HG03064 (cell line): ENCODE data around the gene MYL6B.
"Not testable (repeated sequence)": the region's sequence is repeated elsewhere in the genome, so short reads cannot be mapped to it uniquely, and the experiment has no call there.

Experiments used
- ATAC-seq: cut with Tn5 transposase; IDR thresholded peaks from one replicate; pipeline ENCODE4 v1.9.1; 2021; ENCODE audit warnings: low read depth; ENCODE audit not compliant: unreplicated experiment

MYL6B gene

DNA sequence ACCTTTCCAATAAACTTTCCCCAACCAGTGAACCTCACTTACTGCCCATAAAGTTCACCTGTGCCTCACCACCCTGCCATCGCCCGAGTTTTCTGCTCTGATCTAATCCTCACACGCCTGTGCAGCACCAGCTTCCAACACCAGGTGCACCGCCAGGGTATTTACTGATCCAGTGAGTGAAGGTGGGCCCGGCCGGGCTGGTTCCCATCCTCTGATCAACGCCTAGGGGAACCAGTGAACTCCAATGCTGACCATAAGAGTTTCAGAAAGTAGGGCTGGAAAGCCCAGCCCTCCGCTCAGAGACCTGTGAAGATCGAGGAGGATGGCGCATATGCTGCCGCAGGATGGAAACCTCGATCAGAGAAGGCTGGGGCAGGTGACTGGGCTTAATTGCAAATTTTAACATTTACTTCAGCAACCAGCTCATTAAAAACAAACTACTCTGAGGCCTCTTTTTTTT is 685 bp upstream of the MYL6B start:
- ATAC-seq = peak; percentile 21

DNA sequence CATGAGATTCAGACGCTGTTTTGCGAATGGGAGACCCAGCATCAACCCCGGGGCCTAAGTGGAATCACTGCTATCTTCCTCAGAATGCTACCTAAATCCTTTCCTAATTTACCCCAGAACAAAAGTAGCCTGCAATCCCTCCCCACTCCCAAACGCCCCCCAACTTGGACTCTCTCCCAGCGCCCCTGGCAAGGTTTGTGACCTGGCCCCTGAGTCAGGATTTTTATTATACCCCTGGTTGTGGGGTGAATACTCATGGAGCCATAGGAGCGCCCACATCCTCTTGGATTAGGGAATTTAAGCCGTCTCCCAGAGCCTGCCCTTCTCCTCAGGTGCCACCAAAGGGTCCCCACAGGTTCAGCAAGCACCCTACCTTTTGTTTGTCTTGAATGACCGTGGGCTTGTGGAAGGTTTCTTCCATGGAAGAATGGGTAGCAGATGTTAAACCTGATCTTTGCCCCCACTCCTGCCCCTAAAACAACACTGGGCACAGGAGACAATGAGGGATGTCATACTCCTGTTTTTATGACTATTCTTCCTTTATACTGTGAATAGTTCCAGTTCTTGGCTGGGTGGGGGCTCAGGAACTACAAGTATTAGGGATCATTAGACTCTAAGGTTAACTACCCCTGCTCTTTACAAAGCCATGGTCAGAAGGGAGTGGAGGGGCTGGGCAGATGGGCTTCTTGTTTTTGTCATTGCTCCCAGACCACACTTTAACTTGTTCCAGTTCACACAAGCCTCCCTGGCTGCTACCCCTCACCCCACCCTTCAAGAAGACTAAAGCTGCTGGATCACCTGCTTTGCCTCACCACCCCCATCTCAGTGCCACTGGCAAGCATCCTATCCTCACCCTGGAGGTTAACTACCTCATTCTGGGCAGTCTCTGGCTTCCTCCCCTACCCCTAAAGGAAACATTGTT is 630 bp downstream of the MYL6B start:
- ATAC-seq = no peak

DNA sequence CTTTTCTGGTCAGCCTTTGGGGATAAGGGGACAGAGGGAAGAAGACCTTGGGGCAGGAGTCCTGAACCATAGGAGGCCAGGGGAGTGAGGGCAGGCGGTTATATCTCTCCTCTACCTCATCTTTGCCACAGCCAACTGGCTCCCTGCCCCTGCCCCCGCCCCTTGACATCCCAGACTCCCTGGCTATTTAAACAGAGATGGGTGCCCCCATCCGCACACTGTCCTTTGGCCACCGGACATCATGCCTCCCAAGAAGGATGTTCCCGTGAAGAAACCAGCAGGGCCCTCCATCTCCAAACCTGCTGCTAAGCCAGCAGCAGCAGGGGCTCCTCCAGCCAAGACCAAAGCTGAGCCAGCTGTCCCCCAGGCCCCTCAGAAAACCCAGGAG is 1.3 kb downstream of the MYL6B start:
- no peak for ATAC-seq

DNA sequence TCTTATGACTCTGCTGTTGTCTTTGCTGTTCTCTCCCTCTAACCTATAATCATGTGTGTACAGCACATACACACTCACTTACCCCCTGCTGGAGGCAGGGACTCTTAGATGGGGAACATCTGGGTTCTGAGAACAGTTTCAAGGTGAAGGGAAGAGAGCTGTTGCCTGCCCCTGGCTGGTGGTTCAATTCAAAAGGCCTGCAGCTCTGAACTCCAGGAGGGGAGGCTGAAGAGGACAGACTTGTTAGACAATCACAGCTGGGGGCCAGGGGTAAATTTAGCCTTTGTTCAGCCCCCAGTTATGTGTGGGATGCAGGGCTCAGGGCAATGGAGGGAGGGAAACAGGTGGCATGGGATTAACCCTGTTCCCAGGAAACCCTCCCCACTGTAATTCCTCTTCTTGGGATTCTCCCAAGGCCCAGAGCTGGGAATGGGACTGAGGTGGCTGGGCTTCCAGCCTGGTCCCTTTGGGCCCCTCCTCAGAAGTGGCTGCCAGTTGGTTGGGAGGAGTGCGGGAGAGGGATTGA is 1.9 kb downstream of the MYL6B start:
- no peak for ATAC-seq

DNA sequence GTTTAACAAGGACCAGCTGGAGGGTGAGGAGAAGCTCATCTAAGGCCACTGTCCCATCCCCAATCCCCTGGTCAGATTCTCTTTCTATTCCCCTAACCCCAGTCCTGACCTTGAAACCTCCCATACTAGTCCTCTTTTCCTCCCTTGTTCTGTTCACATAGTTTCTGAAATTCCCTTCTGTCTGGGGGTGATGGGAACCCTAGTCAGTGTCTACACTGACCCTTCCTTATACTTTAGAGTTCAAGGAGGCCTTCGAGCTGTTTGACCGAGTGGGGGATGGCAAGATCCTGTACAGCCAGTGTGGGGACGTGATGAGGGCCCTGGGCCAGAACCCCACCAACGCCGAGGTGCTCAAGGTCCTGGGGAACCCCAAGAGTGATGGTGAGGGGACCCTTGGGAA is 2.4 kb downstream of the MYL6B start:
- ATAC-seq = no peak

DNA sequence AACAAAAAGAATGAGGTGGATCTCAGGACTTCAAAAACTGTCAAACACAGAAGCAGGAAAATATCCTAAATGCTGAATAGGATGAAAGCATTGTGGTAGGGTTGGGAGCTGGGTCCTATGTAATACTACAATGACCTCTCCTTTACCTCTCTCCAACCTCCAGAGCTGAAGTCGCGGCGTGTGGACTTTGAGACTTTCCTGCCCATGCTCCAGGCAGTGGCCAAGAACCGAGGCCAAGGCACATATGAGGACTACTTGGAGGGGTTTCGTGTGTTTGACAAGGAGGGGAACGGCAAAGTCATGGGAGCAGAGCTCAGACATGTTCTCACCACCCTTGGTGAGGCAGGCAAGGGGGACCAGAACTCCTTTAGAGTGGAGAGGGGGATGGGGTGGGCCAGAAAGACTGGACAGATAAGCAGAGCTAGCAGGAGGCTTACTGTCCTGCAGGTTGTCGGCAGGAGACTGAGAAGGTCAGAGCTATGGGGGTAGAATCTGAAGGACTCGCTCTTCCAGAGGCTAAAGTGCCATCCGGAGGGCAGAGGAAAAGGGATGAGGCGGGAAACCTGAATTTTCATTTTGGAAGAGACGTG is 3.0 kb downstream of the MYL6B start:
- ATAC-seq = no peak

DNA sequence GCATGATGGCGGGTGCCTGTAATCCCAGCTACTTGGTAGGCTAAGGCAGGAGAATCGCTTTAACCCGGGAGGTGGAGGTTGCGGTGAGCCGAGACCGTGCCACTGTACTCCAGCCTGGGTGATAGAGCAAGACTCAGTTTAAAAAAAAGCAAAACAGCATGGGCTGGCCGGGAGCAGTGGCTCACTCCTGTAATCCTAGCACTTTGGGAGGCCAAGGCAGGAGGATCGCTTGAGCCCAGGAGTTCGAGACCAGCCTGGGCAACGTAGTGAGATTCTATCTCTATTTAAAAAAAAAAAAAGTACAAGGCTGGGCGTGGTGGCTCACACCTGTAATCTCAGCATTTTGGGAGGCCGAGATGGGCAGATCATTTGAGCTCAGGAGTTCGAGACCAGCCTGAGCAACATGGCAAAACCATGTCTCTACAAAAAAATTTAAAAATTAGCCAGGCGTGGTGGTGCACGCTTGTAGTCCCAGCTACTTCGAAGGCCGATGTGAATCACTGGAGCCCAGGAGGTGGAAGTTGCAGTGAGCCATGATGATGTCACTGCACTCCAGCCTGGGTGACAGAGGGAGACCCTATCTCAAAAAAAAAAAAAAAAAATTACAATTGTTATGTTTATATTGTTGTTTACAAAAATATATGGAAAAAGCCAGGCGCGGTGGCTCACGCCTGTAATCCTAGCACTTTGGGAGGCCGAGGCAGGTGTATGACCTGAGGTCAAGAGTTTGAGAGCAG is 4.2 kb downstream of the MYL6B start:
- ATAC-seq = not testable (repeated sequence)

DNA sequence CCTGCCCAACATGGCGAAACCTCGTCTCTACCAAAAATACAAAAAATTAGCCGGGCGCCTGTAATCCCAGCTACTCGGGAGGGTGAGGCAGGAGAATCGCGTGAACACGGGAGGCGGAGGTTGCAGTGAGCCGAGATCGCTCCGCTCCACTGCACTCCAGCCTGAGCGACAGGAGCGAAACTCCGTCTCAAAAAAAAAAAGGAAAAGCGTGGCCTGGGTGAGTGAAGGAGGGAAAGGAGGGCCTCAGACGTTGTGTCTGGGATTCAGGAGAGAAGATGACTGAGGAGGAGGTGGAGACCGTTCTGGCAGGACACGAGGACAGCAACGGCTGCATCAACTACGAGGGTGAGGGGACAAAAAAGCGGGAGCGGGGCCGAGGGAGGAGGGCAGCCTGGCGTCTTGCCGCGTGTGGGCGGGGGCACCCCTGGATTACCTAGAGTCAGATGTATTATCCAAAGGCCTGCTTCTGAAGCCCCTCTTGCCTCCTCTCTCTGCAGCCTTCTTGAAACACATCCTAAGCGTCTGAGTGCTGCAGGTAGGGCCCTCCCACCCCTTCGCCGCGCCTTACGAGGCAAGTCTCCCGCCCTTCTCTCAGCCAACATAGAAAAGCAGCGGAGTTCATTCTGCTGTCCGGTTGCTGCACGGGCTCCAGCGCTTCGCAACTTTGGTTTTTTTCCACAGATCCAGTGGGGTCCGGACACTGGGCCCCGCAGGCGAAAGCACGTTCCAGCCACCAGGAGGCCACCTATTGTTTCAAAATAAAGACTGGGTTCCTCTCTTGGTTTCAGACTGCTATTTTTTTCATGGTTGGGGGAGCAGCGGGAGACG is 5.0 kb downstream of the MYL6B start:
- no peak for ATAC-seq

DNA sequence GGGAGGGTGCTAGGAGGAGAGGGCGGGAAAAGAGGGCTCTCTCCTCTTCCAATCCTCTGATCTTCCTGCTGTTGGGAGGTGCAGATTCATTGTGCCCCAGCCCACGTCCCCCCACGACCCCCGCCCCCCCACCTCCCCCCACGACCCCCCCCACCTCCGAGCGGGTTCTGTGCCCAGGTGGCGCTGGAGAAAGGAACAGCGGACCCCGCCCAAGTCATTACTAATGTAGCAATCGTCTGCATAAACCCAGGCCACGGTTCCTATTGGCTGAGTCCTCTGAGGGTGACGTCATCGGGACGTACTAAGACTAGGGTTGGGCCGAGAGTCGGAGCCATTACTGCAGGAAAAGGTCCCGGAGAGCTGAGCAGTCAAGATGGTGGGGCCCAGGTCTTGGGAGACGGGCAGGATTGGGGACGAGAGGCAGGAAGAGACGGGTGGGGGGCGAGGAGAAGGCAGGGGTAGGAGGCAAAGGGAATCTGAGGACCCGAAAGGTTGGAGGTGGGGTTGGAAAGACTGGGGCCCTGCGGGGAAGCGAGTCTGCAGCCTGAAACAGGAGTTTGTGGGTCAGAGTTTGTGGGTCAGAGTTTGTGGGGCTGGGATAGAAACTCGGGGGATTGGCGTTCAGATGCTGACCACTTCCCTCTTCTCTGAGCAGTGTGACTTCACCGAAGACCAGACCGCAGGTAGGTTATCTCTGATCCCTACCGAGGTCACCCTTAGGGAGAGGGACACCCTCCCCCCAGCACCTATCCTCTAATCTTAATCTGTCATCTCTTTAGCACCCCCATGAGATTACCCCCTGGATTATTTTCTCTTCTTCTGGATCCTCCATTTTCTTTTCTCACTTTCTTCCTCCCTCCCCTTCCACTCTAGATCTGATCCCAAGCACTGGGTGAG is 5.9 kb downstream of the MYL6B start, which contains the start of gene MYL6:
MYL6 (plus strand) TSS at position 331 of the 897 bp plus-strand sequence; CDS start at position 374, 43 bp downstream.
- ATAC-seq = peak; percentile 70

DNA sequence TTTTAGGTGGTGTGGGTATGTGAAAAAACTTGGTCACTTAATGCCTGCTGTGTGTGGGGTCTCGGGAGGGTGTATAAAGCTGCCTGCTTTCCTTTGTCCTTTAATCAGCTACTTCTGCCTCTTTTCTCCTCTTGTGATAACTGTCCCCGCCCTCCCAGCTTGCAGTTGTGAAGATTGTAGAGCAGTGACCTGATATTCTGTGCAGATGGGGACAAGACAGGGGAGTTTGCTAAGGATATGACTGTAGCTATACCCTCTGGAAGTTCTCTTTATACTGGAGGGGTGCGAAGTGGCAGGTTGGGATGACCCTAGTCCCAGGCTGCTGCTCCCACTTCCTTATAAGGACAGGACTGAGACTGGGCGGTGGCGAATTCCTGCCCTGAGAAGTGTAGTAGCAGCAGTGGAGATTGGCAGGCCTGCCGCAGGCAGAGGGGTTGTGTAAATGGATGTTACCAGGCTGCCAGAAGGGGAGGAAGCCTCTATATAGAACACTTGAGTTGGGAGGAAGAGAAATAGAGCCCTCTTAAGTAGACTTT is 6.6 kb downstream of the MYL6B start:
- no peak for ATAC-seq

DNA sequence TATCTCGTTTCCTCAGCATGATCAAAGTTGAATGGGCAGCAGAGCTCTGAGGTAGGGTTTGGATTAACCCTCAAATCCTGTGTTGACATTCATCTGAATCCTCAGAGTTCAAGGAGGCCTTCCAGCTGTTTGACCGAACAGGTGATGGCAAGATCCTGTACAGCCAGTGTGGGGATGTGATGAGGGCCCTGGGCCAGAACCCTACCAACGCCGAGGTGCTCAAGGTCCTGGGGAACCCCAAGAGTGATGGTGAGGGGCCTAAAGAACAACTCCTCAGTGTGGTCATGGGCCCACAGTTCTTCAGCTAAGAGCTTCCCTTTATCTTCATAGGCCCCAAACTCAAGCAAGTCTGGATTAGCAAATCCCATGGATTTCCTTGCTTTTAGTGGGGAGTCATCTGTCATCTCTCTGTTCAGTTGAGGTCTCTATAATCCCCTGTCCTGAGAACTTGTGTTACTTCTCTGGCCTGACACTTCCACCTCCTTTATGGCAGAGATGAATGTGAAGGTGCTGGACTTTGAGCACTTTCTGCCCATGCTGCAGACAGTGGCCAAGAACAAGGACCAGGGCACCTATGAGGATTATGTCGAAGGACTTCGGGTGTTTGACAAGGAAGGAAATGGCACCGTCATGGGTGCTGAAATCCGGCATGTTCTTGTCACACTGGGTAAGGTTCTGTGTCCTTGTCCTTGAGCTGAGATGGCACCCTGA is 7.2 kb downstream of the MYL6B start:
- no peak for ATAC-seq

DNA sequence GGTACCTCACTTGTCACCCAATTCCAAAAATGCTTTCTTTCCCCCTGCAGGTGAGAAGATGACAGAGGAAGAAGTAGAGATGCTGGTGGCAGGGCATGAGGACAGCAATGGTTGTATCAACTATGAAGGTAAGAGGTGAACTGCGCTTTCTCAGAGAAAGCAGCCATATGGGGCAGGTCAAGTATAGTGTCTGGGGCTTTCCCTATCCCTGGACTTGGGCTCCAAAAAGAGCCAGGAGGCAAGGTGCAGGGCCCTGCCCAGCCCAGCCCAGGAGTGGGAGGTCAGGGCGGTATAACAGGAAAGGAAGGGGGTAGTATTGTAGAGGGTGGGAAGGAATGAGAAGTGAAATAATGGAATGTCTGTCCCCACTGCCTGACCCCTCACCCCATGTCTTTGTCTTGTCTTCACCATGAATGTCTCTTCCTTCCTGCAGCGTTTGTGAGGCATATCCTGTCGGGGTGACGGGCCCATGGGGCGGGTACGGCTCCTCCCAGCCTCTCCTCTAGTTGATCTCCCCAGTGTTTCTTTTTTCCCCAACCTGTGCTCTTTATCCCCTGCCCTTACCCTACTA is 7.9 kb downstream of the MYL6B start:
- no peak for ATAC-seq

DNA sequence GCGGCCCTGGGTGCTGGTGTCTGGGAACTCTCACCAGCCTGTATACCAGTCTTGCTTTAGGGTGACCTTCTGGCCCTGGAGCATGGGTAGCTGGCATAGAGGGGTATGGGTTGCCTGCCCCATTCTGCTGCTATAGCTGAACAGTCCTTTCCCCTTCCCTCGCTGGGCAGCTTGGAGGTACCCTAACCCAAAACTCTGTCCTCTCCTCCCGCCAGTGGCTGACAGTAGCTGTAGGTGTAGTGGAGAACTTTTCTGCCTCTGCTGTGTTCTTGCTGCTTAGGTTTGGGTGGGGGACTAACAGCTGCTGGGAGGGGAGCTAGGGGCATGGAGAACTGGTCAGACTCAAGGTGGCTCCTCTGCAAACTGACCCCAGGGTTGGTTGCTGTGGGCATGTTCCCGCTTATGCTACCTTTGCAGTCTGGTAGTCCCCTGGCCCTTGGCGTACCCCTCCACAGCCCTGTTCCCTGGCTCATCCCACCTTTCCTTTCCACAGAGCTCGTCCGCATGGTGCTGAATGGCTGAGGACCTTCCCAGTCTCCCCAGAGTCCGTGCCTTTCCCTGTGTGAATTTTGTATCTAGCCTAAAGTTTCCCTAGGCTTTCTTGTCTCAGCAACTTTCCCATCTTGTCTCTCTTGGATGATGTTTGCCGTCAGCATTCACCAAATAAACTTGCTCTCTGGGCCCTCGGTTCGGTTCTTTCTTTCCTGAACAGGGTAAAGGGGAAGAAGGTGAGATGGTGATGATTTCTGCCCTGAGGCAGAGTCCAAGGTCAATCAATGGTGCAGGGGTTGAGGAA is 8.7 kb downstream of the MYL6B start:
- no peak for ATAC-seq

DNA sequence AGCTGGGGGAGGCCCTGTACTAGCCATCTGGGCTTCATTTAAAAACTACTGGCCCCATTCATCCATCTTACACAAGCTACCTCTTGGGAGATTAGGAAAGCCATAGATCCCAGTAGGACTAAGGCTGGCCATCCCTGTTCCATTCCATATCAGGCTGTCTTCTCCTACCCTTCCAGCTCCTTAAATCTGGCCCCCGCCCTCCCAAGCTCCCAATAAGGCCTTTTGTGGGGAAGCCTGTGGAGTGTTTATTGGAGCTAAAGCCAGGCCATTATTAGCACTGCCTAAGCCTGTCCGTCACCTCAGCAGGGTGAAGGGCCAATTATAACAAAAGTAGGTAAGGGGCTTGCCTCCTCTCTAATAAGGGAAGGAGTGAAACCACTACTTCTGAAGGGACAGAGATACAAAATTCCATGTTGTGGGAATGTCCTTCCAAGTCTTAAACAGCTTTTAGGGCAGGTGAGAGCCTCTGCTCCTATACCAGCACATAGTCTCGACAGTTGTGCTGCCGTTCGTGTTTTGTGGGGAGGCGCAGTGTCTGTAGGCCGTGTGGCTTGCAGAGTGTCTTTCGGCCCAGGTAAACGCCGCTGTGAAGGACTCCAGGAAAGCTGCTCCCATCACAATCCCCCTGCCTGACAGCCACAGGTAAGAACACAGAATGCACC is 9.4 kb downstream of the MYL6B start:
- no peak for ATAC-seq

DNA sequence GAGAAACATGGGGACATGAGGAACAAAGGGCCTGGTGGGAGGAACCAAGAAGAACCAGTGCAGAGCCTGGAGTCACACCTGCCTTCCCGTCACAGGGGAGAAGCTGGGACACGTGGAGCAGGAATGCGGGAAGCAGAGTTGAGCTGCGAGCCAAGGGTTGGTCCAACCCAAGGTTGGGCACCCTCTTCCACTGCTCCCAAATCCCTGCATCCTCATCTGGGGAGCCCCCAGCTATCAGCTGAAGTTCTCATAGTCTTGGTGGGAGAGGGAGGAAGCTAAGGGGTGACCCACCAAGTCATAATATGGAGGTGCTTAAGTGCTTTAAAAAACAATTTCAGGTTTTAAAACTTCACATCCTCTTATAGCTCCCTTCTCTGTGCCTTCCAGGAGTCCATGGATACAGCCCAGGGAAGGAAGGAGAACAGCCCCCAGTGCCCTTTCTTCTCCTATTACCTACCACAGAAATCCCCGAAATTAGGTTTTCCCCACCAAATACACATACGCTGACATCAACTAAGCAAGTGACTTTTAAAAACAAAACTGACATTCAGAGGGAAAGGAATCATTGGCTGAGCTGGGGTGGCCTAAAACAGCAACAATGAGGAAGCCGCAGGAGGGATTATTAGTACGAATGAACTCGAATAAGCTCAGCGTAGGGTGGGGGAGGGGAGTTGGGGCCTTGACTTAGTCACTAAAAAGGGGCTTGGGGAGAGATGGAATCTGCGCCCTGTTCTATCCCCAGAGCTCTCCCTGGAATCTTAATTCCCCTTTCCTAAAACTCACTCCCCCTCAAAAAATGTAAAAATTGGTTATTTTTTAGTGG is 10.3 kb downstream of the MYL6B start:
- no peak for ATAC-seq
